ENCODE data around the gene TMEM270. TPM values are rescaled to one million over a fixed set of nuclear protein-coding genes. Genes with fewer than 3 reads are reported as not detected.
"Not testable (repeated sequence)": the region's sequence is repeated elsewhere in the genome, so short reads cannot be mapped to it uniquely, and the experiment has no call there.

TMEM270 gene
- total RNA-seq, 1 experiment from 2014 or later: 1.7 TPM

DNA sequence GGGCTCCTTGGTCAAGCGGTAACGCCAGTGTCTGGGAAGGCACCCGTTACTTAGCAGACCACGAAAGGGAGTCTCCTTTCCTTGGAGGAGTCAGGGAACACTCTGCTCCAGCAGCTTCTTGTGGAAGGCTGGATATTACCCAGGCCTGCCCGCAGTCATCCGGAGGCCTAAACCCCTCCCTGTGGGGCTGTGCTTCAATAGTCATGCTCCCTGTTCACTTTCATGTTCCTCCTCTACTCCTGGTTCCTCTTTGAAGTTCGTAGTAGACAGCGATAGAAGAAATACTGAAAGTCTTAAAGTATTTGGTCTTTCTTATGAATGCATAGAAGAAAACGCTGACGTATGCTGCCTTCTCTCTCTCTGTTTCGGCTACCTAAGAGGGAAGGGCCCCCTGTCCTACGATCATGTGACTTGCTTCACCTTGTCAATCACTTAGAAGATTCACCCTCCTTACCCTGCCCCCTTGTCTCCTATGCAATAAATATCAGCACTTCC lies 15.2 kb upstream of the TMEM270 start:
- DNase-seq (ENCODE audit: low read depth); in situ Hi-C loops (cut with HindIII; ENCODE audit: low pct_unique_long_range_greater_than_20kb, low sequenced_read_pairs): not testable (repeated sequence)

DNA sequence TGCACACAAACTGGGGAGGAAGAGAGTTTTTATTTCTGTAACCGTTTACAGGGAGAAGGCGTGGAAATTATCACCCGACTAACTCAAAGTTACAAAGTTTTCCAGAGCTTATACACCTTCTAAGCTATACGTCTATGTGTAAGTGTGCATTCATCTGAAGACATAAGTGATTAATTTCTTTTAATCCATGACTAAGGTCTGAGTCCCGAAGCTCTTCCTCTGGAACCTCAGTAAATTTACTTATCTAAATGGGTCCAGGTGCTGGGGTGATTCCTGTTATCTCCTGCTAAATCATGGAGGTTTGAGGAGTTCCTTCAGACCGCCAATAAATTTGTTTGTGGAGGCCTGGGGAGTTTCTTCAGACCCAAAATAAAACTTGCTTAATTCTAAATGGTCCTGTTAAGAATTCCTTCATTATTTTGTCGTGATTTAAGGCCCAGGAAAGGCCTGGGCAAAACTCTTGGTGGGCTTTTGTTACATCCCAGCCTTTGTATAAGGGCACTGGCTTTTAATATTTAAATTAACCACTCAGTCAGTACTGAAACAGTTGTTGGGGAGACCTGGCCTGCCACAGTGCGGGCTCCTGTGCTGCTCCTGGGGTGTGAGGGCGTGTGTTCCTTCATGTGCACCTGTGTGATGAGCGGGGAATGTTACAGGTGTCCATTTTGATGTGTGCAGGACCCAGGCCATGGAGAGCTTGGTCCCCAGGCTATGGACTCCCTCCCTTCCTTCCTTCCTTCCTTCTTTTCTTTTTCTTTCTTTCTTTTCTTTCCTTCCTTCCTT lies 12.8 kb upstream of the TMEM270 start:
- in situ Hi-C loops (cut with HindIII; ENCODE audit: low pct_unique_long_range_greater_than_20kb, low sequenced_read_pairs): no loop called here
- no peak for DNase-seq (ENCODE audit: low read depth)

DNA sequence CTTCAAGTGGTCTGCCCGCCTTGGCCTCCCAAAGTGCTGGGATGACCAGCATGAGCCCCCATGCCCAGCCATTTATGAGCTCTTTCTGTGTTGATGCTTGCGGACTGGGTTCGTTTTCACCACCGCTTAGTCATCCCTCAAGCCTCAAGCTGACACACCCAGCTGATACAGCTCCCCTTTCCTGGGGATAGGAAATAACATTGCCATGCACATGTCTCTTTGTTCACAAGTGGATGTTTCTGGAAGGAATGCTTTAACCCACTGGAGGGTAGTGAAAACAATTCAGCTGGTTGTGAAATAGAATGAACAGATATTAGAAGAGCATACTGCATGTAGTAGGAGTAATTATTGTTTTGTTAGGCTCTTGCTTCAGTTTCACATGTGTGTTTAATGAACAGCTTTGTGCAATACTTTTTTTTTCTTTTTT lies 10.2 kb upstream of the TMEM270 start:
- in situ Hi-C loops (cut with HindIII; ENCODE audit: low pct_unique_long_range_greater_than_20kb, low sequenced_read_pairs): no loop called here
- DNase-seq (ENCODE audit: low read depth): peak; percentile 97

DNA sequence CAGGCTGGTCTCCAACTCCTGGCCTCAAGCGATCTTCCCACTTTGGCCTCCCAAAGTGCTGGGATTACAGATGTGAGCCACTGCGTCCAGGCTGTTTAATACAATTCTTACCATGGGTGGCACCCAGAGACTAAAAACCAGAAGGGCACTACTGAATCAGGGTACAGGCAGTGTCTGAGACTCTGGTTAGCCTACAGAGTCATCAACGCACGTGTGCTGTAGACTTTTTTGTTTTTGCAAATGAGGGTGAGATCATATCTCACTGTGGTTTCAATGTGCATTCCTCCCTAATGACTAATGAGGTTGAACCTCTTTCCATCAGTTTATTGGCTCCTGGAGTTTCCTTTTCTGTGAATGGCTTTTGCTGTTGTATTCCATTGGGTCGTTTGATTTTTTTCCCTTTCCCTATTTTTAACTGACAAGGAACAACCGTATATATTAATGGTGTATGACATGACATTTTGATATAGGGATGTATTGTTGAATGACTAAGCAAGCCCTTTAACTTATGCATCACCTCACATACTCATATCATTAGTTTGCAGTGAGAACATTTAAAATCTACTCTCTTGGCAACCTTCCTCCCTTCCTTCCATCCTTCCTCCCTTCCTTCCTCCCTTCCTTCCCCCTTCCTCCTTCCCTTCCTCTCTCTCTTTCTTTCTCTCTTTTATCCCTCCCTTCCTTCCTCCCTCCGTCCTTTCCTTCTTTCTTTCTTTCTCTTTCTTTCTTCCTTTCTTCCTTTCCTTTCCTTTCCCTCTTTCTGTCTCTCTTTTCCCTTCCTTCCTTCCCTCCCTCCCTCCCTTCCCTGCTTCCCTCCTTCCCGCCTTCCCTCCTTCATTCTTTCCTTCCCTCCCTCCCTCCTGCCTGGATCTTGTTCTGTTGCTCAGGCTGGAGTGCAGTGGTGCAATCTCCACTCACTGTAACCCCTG lies 9.3 kb upstream of the TMEM270 start:
- peak; percentile 99 for DNase-seq (ENCODE audit: low read depth)
- in situ Hi-C loops (cut with HindIII; ENCODE audit: low pct_unique_long_range_greater_than_20kb, low sequenced_read_pairs): no loop called here

DNA sequence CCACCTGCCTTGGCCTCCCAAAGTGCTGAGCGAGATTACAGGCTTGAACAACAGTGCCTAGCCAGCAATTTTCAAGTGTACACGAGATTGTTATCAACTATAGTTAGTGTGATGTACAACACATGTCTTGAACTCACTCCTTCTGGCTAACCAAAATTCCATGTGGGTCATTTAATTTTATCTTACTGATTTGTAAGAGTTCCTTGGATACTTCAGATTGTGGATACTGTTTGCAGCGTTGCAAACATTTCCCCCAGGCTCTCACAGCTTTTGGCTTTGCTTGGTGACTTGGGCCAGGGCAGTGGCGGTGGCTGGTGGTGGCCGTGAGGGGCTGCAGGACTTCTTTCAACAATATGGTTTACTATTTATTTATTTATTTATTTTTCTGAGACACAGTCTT lies 8.5 kb upstream of the TMEM270 start:
- no peak for DNase-seq (ENCODE audit: low read depth)
- in situ Hi-C loops (cut with HindIII; ENCODE audit: low pct_unique_long_range_greater_than_20kb, low sequenced_read_pairs): no loop called here

DNA sequence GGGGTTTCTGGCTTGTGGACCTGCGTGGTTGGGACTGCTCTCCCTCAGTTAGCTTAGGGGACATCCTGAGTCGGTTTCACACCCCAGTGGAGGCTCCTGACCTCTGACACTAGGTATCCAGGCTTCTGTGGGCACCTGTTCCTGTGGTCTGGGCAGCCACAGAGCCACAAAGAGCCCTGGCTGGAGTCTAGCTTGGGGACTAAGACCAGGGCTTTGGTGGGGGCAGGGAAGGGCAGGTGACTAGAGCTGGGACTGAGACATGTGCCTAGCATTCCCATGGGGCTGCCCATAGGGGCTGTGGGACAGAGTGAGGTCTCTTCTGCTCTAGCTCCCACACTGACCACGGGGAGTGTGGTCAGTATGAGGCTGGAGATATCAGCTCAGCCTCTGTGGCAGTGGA lies 4.0 kb upstream of the TMEM270 start:
- in situ Hi-C loops (cut with HindIII; ENCODE audit: low pct_unique_long_range_greater_than_20kb, low sequenced_read_pairs): no loop called here
- DNase-seq (ENCODE audit: low read depth): no peak

DNA sequence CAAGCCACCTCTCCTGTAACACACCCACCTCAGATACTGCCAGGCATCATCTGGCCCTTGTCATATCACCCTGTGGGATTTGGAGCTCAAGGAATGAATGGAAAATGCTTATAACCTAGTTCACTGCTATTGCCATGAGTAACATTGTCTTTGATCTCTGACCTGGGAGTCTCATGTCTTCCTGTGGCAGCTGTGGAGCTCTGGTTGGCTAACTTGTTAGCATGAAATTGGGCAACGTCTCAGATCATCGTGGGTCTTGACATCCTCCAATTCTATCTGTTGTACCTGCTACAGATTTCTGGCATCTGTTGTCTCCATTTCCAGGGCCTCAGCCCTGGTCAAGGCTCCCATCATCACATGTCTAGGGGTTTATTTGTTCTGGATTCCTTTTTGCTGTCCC lies 2.2 kb upstream of the TMEM270 start:
- in situ Hi-C loops (cut with HindIII; ENCODE audit: low pct_unique_long_range_greater_than_20kb, low sequenced_read_pairs): no loop called here
- DNase-seq (ENCODE audit: low read depth): no peak

DNA sequence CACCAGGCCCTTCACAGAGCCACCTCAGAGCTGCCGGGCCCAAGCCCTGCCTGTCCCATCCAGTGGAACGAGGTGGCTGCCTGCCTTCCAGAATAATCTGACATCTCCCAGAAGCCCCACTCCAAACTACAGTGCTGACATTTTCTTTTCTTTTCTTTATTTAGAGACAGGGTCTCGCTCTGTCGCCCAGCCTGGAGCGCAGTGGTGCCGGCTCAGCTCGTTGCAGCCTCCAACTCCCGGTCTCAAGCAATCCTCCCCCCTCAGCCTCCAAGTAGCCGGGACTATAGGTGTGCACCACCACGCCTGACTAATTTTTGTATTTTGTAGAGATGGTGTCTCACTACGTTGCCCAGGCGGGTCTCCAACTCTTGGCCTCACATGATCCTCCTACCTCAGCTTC lies 346 bp downstream of the TMEM270 start:
- no peak for DNase-seq (ENCODE audit: low read depth)
- in situ Hi-C loops (cut with HindIII; ENCODE audit: low pct_unique_long_range_greater_than_20kb, low sequenced_read_pairs): no loop called here

DNA sequence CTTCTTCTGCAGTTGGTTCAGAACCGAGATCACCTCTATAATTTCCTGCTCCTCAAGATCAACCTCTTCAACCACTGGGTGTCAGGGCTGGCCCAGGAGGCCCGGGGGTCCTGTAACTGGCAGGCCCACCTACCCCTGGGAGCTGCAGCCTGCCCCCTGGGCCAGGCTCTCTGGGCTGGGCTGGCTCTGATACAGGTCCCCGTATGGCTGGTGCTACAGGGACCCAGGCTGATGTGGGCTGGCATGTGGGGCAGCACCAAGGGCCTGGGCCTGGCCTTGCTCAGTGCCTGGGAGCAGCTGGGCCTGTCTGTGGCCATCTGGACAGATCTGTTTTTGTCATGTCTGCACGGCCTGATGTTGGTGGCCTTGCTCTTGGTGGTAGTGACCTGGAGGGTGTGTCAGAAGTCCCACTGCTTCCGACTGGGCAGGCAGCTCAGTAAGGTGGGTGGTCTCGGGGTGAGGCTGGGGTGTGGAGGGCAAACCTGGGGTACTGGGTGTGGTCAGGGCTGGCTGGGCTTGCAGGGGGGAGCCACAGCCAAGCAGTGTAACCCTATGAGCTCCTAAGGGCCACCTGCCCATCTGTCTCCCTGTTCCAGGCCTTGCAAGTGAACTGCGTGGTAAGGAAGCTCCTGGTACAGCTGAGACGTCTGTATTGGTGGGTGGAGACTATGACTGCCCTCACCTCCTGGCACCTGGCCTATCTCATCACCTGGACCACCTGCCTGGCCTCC lies 4.2 kb downstream of the TMEM270 start:
- DNase-seq (ENCODE audit: low read depth): no peak
- in situ Hi-C loops (cut with HindIII; ENCODE audit: low pct_unique_long_range_greater_than_20kb, low sequenced_read_pairs): no loop called here

DNA sequence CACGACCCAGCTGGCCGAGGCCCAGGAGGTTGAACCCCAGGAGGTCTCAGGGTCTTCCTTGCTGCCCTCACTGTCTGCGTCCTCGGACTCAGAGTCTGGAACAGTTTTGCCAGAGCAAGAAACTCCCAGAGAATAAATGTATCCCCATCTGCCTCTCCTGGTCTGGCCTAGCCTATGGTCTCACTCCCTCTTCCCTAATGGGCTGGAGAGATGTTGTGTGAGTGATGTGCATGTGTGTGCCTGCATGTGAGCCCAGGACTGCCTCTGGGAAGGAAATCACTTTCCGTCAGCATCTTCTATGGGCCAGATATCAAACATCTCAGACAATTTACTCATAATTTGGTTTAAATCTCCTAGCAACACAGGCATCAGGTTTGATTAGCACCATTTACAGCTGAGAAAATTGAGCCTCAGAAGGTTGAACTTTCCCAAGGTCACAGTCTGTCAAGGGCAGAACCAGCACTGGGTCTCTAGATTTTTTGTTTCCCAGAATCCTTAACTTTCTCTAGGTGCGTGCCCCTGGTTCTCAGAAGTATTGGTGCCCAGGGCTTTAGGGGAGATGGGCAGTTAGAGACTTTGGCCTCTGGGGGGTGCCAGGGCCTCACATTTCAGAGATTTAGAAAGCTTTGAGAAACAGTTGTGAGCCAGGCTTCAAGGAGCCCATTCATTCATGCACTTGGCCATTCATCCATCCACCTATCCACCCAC lies 4.9 kb downstream of the TMEM270 start:
- in situ Hi-C loops (cut with HindIII; ENCODE audit: low pct_unique_long_range_greater_than_20kb, low sequenced_read_pairs): no loop called here
- no peak for DNase-seq (ENCODE audit: low read depth)

DNA sequence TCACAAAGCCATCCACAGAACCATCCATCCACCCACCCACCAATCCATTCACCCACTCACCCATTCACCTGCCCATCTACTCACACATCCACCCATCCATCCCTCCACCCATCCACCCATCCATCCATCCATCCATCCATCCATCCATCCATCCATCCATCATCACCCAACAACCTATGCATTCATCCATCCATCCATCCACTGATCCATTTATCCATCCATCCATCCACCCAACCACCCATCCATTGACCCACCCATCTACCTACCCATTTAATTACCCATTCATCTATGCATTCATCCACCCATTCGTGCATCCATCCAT lies 5.4 kb downstream of the TMEM270 start:
- in situ Hi-C loops (cut with HindIII; ENCODE audit: low pct_unique_long_range_greater_than_20kb, low sequenced_read_pairs): no loop called here
- no peak for DNase-seq (ENCODE audit: low read depth)

DNA sequence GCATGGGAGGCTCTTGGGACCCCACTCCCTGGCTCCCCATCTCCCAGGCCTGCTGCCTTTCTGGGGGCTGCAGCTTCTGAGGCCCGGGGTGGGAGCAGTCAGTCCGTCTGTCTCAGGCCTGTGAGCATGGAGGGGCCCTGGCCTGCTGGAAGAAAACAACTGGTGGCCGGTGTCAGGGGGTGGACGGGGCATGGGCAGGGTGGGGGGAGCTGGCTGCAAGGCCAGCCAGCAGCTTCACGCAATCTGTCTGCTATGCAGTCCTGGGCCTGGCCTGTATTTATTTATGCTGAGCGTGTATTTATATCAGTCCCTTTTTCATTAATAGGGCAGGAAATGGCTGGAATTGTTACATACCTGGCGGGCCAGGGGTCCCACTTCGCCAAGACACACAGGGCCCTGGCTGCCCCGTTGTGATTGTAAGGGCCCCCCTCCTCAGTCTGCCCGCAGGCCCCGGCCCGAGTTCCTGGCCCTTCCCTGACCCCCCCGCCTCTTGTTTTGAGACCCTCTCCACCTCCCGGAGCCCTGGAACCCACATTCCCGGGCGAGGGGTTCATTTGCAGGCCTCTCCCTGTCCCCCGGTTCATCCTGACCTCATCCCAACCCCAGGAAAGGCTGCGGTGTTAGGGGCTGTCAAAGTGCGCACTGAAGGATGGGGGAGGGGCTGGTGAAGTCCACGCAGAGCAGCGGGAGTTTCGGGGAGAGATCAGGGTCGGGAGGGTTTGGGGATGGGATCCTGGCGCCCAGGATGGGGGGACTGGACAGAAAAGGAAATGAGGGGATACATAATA lies 8.2 kb downstream of the TMEM270 start:
- in situ Hi-C loops (cut with HindIII; ENCODE audit: low pct_unique_long_range_greater_than_20kb, low sequenced_read_pairs): no loop called here
- no peak for DNase-seq (ENCODE audit: low read depth)

DNA sequence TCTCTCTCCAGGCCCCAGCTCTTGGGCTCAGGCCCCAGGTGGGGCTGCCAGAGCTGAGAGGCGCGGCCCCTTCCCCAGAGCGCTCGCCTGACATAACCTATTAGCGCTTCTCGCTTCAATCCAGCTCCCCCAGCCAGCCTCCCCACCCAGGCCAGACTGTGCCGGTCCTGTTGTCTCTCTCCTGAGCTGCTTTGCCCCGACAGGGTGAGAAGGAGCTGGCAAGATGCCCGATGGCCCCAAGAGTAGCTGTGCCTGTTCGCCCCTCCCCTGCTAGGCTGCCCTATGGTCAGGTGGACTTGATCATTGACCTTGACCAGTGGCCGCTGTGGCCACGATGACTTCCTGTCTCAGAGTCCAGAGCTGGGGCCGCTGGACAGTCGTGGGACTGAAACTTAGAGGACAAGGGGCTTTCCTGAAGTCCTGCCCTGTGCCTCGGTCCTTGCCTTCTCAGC lies 9.1 kb downstream of the TMEM270 start:
- no peak for DNase-seq (ENCODE audit: low read depth)
- in situ Hi-C loops (cut with HindIII; ENCODE audit: low pct_unique_long_range_greater_than_20kb, low sequenced_read_pairs): no loop called here

DNA sequence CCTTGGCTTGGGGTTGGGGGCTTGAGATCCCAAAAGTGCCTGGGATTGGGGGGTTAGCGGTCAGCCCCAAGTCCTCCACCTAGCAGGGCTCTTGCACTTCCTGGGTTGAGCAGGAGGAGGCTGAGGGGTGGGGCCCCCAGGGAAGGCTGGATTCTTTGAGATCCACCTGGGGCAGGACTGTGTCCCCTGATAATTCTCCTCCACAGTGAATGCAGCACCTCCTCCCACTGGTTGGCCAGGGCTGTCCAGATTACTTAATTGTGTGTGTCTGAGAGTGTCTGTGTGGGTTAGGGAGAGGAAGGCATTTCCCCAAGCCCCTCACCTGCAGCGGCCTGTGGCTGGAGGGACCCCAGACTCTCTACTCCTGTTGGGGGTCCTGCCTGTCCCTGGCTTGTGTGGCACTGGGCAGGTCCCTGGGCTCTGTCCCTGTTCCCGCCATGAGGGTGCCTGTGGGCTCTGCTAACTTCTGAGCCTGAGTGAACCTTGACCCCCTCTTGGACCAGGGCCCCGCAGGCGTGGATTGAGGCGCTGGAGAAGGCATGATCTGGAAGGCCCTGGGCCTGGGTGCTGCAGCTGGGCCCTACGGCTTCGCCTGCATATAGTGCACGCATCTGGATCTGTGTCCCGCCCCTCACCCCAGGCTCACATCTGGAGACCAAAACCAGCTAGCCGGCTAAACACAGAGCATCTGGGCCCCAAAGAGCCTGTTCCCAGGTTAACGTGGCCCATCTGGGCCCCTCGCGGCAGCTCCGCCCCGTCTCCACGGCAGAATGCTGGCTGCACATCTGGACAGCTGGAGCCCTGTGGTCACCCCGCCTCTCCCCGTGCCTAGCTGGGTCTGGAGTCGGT lies 10.4 kb downstream of the TMEM270 start:
- in situ Hi-C loops (cut with HindIII; ENCODE audit: low pct_unique_long_range_greater_than_20kb, low sequenced_read_pairs): no loop called here

DNA sequence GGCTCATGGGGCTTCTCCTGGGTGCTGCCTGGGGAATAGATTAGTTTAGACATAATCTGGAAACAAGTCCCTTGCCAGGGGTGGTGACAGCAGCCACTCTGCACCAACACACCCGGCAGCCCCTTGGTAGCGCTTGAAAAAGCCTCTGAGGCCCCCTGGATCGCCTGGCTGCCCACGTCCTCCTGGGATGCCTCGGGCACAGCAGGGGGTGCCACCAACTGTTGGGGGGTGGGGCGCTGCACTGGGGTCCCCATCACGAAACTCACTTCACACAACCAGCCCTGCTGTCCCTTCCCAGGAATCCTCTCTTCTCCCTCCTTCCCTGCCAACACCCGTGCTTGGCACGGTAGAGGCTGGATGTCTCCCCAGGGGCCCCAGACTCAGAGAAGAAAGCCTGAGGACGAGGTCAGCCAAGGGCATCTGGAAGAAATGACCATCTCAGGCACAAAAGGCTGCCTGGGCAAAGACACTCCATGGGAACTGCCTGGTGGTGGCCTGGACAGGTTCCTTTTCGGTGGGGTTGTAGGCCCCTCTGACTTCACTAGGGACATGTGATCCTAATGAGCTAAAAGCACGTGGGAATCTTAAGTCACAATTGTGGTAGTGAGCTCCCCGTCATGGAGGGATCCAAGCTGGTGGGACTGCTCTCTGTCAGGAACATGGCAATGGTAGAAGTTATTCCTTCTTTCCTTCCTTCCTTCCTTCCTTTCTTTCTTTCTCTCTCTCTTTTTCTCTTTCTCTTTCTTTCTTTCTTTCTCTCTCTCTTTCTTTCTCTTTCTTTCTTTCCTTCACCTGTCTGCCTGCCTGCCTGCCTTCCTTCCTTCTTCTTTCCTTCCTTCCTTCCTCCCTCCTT lies 11.3 kb downstream of the TMEM270 start:
- in situ Hi-C loops (cut with HindIII; ENCODE audit: low pct_unique_long_range_greater_than_20kb, low sequenced_read_pairs): no loop called here
- no peak for DNase-seq (ENCODE audit: low read depth)

More for the DNA sequence above, 10.4 kb downstream of the TMEM270 start:
- DNase-seq (ENCODE audit: low read depth): no peak

DNA sequence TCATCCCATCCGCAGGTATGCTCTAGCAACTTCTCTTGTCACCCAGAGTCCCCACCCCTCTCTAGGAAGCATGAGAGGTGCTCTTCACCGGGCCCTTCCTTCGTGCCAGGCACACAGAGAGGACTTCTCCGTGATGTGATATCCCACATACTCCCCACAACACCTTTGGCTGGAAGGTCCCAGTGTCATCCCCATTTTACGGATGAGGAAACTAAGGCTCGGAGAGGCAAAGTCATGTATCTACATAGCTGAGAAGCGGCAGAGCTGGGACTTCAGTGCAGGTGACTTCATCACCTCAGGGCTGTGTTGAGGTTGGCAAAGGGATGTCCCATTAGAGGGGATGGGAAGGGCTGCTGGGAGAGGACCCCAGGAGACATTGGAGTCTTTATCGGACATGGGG lies 15.4 kb downstream of the TMEM270 start:
- no peak for DNase-seq (ENCODE audit: low read depth)
- in situ Hi-C loops (cut with HindIII; ENCODE audit: low pct_unique_long_range_greater_than_20kb, low sequenced_read_pairs): no loop called here

Measured in Caki2 (cell line).